ENCODE data around the gene ATF3.

The ATF3 gene

DNA sequence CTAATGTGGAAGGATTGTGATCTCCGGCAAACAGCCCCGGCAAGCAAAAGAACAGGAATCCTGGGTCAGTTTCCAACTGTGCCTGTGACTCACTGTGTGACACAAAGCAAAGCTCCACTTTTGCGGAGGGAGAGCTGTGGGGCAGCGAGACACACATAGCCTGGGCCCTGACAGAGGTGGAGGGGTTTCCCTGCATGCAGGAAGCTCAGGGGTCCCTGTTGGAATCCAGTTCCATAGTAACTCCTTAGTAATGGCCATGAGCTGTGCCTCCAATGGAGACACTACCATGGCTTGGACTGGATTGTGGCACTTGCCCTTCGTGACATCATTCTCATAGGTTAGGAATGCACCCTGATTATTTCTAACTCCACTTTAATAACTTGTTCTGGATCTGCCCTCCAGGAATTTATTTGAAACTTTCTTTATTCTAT lies 47.0 kb upstream of the ATF3 start:
- Histone ChIP-seq H3F3A (ENCODE audit: control insufficient read depth, insufficient read depth) (no peaks in the 10 kb centered on the region), H3K36me3 (ENCODE audit: control insufficient read depth, low read length) (no peaks in the 10 kb centered on the region), H3K9me2 (replicated peaks; ENCODE audit: control insufficient read depth, low read length) (no peaks in the 10 kb centered on the region), H4K20me1 (ENCODE audit: control insufficient read depth, insufficient read depth, low read depth, low read length) (no peaks in the 10 kb centered on the region), H3K4me2 (ENCODE audit: low read length) (no peak overlapping the region), H3K27ac (ENCODE audit: low read depth, low read length) (no peak overlapping the region), H3K4me1 (ENCODE audit: control insufficient read depth, low read length) (peaks cover 16% of the 10 kb centered on the region), H3K9me3 (ENCODE audit: control insufficient read depth, insufficient read depth, low read length) (no peaks in the 10 kb centered on the region), H3K4me3 (ENCODE audit: low read length) (no peak overlapping the region), H3K79me2 (ENCODE audit: control insufficient read depth, low read length) (no peaks in the 10 kb centered on the region), H3K27me3 (ENCODE audit: control insufficient read depth, low read length) (peaks cover 33% of the 10 kb centered on the region)
- TF ChIP-seq EZH2phosphoT487 (IDR thresholded peaks at IDR 0.05; ENCODE audit: borderline replicate concordance, low read length) = no peak
- TF ChIP-seq, protein P1, sequence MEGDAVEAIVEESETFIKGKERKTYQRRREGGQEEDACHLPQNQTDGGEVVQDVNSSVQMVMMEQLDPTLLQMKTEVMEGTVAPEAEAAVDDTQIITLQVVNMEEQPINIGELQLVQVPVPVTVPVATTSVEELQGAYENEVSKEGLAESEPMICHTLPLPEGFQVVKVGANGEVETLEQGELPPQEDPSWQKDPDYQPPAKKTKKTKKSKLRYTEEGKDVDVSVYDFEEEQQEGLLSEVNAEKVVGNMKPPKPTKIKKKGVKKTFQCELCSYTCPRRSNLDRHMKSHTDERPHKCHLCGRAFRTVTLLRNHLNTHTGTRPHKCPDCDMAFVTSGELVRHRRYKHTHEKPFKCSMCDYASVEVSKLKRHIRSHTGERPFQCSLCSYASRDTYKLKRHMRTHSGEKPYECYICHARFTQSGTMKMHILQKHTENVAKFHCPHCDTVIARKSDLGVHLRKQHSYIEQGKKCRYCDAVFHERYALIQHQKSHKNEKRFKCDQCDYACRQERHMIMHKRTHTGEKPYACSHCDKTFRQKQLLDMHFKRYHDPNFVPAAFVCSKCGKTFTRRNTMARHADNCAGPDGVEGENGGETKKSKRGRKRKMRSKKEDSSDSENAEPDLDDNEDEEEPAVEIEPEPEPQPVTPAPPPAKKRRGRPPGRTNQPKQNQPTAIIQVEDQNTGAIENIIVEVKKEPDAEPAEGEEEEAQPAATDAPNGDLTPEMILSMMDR (IDR thresholded peaks at IDR 0.05; ENCODE audit: low read depth, low read length, poor library complexity, severe bottlenecking) = no peak

DNA sequence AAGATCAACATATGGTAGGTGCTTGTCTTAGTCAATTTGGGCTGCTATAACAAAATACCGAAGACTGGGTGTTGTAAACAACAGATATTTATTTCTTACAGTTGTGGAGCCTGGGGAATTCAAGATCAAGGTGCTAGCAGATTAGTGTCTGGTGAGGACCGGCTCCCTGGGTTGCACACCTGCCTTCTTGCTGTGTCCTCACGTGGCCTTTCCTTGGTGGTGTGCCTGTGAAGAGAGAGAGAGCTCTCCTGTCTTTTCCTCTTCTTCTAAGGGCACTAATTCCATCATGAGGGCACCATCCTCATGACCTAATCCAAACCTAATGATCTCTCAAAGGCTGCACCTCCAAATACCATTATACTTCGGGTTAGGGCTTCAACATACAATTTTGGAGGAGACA lies 45.8 kb upstream of the ATF3 start:
- Histone ChIP-seq H3K27ac (ENCODE audit: low read depth, low read length) (no peak overlapping the region), H3K79me2 (ENCODE audit: control insufficient read depth, low read length) (no peaks in the 10 kb centered on the region), H3K4me1 (ENCODE audit: control insufficient read depth, low read length) (peaks cover 24% of the 10 kb centered on the region), H4K20me1 (ENCODE audit: control insufficient read depth, insufficient read depth, low read depth, low read length) (no peaks in the 10 kb centered on the region), H3K27me3 (ENCODE audit: control insufficient read depth, low read length) (peaks cover 32% of the 10 kb centered on the region), H3K4me2 (ENCODE audit: low read length) (no peak overlapping the region), H3K9me3 (ENCODE audit: control insufficient read depth, insufficient read depth, low read length) (no peaks in the 10 kb centered on the region), H3F3A (ENCODE audit: control insufficient read depth, insufficient read depth) (no peaks in the 10 kb centered on the region), H3K9me2 (replicated peaks; ENCODE audit: control insufficient read depth, low read length) (no peaks in the 10 kb centered on the region), H3K36me3 (ENCODE audit: control insufficient read depth, low read length) (no peaks in the 10 kb centered on the region), H3K4me3 (ENCODE audit: low read length) (no peak overlapping the region)
- no peak for TF ChIP-seq EZH2phosphoT487 (IDR thresholded peaks at IDR 0.05; ENCODE audit: borderline replicate concordance, low read length)
- TF ChIP-seq, protein P1 (IDR thresholded peaks at IDR 0.05; ENCODE audit: low read depth, low read length, poor library complexity, severe bottlenecking) = no peak

DNA sequence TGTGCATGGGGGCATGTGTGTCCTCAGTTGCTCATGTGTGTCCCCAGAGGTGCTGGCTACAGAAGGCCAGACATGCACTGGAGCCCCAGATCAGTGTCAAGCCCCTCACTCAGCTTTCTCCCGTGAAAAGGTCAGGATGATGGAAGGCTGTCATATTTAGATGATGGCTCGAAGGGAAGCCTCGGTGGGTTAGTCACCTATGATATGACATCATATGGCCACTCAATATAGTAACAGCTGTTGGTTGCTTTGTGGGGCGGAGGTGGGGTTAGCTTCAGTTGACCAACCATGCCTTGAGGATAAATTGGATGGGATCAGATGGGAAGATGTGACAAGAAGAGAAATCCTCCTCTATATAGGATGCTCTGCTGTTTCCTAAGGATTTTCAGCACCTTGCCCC lies 43.5 kb upstream of the ATF3 start:
- H3K27ac ChIP-seq (ENCODE audit: low read depth, low read length) = no peak overlapping the region
- no peaks in the 10 kb centered on the region for H3K9me3 ChIP-seq (ENCODE audit: control insufficient read depth, insufficient read depth, low read length)
- peaks cover 11% of the 10 kb centered on the region for H3K4me1 ChIP-seq (ENCODE audit: control insufficient read depth, low read length)
- no peak for TF ChIP-seq EZH2phosphoT487 (IDR thresholded peaks at IDR 0.05; ENCODE audit: borderline replicate concordance, low read length)
- TF ChIP-seq, protein P1 (IDR thresholded peaks at IDR 0.05; ENCODE audit: low read depth, low read length, poor library complexity, severe bottlenecking) = no peak
- H3K4me2 ChIP-seq (ENCODE audit: low read length) = no peak overlapping the region
- H3F3A ChIP-seq (ENCODE audit: control insufficient read depth, insufficient read depth) = no peaks in the 10 kb centered on the region
- no peaks in the 10 kb centered on the region for H3K36me3 ChIP-seq (ENCODE audit: control insufficient read depth, low read length)
- H3K27me3 ChIP-seq (ENCODE audit: control insufficient read depth, low read length) = peaks cover 39% of the 10 kb centered on the region
- no peaks in the 10 kb centered on the region for H3K9me2 ChIP-seq (replicated peaks; ENCODE audit: control insufficient read depth, low read length)
- no peak overlapping the region for H3K4me3 ChIP-seq (ENCODE audit: low read length)
- no peaks in the 10 kb centered on the region for H4K20me1 ChIP-seq (ENCODE audit: control insufficient read depth, insufficient read depth, low read depth, low read length)
- no peaks in the 10 kb centered on the region for H3K79me2 ChIP-seq (ENCODE audit: control insufficient read depth, low read length)
